SK-N-MC (cell line): Measurements from ENCODE around the gene TPBG.

Source experiments
- EZH2 ChIP-seq: fragments of 200-600 bp; sonication (generic); IDR thresholded peaks from one replicate; pipeline ENCODE4 v1.6.1; 2017; ENCODE audit warnings: antibody characterized with exemption
- FOXP2 ChIP-seq: optimal IDR thresholded peaks from 2 replicates; pipeline ENCODE3; 2011; ENCODE audit warnings: mild to moderate bottlenecking, moderate library complexity; ENCODE audit not compliant: insufficient read depth; ENCODE audit errors: extremely low read length, control extremely low read depth
- POLR2AphosphoS5 ChIP-seq: IDR thresholded peaks from 2 replicates; pipeline ENCODE4 v1.6.1; 2012; ENCODE audit warnings: mild to moderate bottlenecking, low read depth, low read length, borderline replicate concordance

- TF ChIP-seq POLR2AphosphoS5 (no peak), EZH2 (no peak), FOXP2 (no peak)
Observed at GRCh38 chr6:82337688-82338257, 25.8 kb upstream of the TPBG start.
